Gastrocnemius medialis (tissue), 4 donors: Measurements from ENCODE around the gene AGBL1. TPM values are rescaled to one million over a fixed set of nuclear protein-coding genes. Genes with fewer than 3 reads are reported as not detected.
"Not testable (repeated sequence)": the region's sequence is repeated elsewhere in the genome, so short reads cannot be mapped to it uniquely, and the experiment has no call there.

Source experiments
- ATAC-seq, 2 donors: fragments of 150-250 bp; one replicate each; pipeline ENCODE4 v1.9.1; 2016
- DNase-seq, 2 donors: peaks; one replicate each; pipeline ENCODE4 v3.0.0-alpha.2; 2019
- H3K27ac ChIP-seq, 4 donors: fragments of 200-600 bp; sonication (generic); 1 replicate in 1 of 4; 2 replicates in 3 of 4; pipeline ENCODE4 v1.5.1; 2016 to 2018; ENCODE audit warnings: mild to moderate bottlenecking in 2 of 4, moderate library complexity in 1 of 4
- H3K27me3 ChIP-seq, 3 donors: fragments of 200-600 bp; sonication (generic) in 2 of 3; 1 replicate in 1 of 3; 2 replicates in 2 of 3; pipeline versions ENCODE4 v1.5.1 to v1.6.0; 2016 to 2019; ENCODE audit warnings: mild to moderate bottlenecking in 1 of 3, moderate library complexity in 1 of 3
- H3K36me3 ChIP-seq, 2 donors: fragments of 200-600 bp; sonication (generic) in 1 of 2; one replicate each; pipeline ENCODE4 v1.5.1; 2017 to 2018
- H3K4me1 ChIP-seq, 2 donors: fragments of 200-600 bp; sonication (generic) in 1 of 2; one replicate each; pipeline ENCODE4 v1.5.1; 2016 to 2017; ENCODE audit warnings: mild to moderate bottlenecking in 2 of 2
- H3K4me3 ChIP-seq, 4 donors: fragments of 200-600 bp; sonication (generic) in 3 of 4; 1 replicate in 1 of 4; 2 replicates in 3 of 4; pipeline ENCODE4 v1.5.1; 2016 to 2019; ENCODE audit warnings: mild to moderate bottlenecking in 2 of 4
- H3K9me3 ChIP-seq, 3 donors: fragments of 200-600 bp; sonication (generic) in 2 of 3; 1 replicate in 1 of 3; 2 replicates in 2 of 3; pipeline ENCODE4 v1.5.1; 2016 to 2019
- CTCF ChIP-seq, 5 experiments: fragments of 450-650 bp in 3 of 5; fragments of 200-600 bp in 2 of 5; sonication (generic) in 2 of 5; IDR thresholded peaks in 4 of 5; conservative IDR thresholded peaks in 1 of 5; 1 replicate in 4 of 5; 2 replicates in 1 of 5; pipeline ENCODE4 v1.5.1; 2016 to 2019; ENCODE audit warnings: antibody characterized with exemption in 5 of 5, mild to moderate bottlenecking in 3 of 5, moderate library complexity in 3 of 5
- POLR2A ChIP-seq, 2 donors: fragments of 450-650 bp; IDR thresholded peaks; one replicate each; pipeline ENCODE4 v1.6.1; 2017; ENCODE audit warnings: antibody characterized with exemption in 2 of 2, mild to moderate bottlenecking in 2 of 2, moderate library complexity in 2 of 2
- in situ Hi-C, 4 donors: fragments of 200-750 bp; cut with MboI; loops; one replicate each; pipeline versions ENCODE4 v1.15.0 to v1.8.0; 2017; ENCODE audit warnings: low sequenced_read_pairs in 4 of 4
- intact Hi-C: fragments of 100-400 bp; cut with DNase I; formaldehyde crosslinking; loops from one replicate; pipeline ENCODE4 v1.15.1; 2023; ENCODE audit warnings: low total_unique reads
- total RNA-seq, 4 donors: library from RNA; depleted of rRNA; stranded (reverse); fragments of >200 nt; gene quantifications; one replicate each; pipeline versions ENCODE4 v1.1.0 to v1.2.3, GENCODE V29; 2016

Gene AGBL1
- total RNA-seq, 4 donors from 2014 or later = 3.8 to 29.7 (median 15.9) TPM

GRCh38 chr15:86875067-86875466 lies 795.4 kb downstream of the AGBL1 start:
- ATAC-seq (no peak), DNase-seq (no peak)
- H3K4me1 ChIP-seq = peaks cover 15 to 25% of the 10 kb centered on the region in 2 donors
- H3K9me3 ChIP-seq = no peaks in the 10 kb centered on the region
- H3K27ac ChIP-seq = no peak overlapping the region
- TF ChIP-seq CTCF (IDR thresholded peaks at IDR 0.05 in 4 of 5, conservative IDR thresholded peaks at IDR 0.05 in 1 of 5) (no peak), POLR2A (IDR thresholded peaks at IDR 0.05) (no peak)
- no peaks in the 10 kb centered on the region for H3K27me3 ChIP-seq
- intact Hi-C loops = loop anchor here (5.0 kb wide), 1 partner anchor 73 kb away; no protein-coding TSS in a partner anchor
- in situ Hi-C loops = no loop called here
- no peaks in the 10 kb centered on the region for H3K36me3 ChIP-seq
- H3K4me3 ChIP-seq = no peak overlapping the region

GRCh38 chr15:86876387-86876944 lies 796.8 kb downstream of the AGBL1 start:
- intact Hi-C loops = loop anchor here (5.0 kb wide), 1 partner anchor 74 kb away; no protein-coding TSS in a partner anchor
- in situ Hi-C loops = no loop called here
- Histone ChIP-seq H3K27ac (no peak overlapping the region), H3K4me3 (no peak overlapping the region), H3K4me1 (peaks cover 15 to 25% of the 10 kb centered on the region in 2 donors), H3K9me3 (no peaks in the 10 kb centered on the region), H3K27me3 (no peaks in the 10 kb centered on the region), H3K36me3 (no peaks in the 10 kb centered on the region)
- ATAC-seq = no peak
- no peak for TF ChIP-seq POLR2A (IDR thresholded peaks at IDR 0.05)
- no peak for TF ChIP-seq CTCF (IDR thresholded peaks at IDR 0.05 in 4 of 5, conservative IDR thresholded peaks at IDR 0.05 in 1 of 5)
- DNase-seq = no peak

GRCh38 chr15:86877171-86877631 lies 797.5 kb downstream of the AGBL1 start:
- H3K27ac ChIP-seq = no peak overlapping the region
- no peaks in the 10 kb centered on the region for H3K27me3 ChIP-seq
- peak; percentile 15 to 34 for DNase-seq
- H3K4me1 ChIP-seq = peaks cover 15 to 25% of the 10 kb centered on the region in 2 donors
- ATAC-seq = peak; percentile 73 to 78
- H3K36me3 ChIP-seq = no peaks in the 10 kb centered on the region
- intact Hi-C loops = loop anchor here (1.0 to 5.0 kb wide), 2 partner anchors 75 to 253 kb away; no protein-coding TSS in a partner anchor
- in situ Hi-C loops = no loop called here
- no peak overlapping the region for H3K4me3 ChIP-seq
- TF ChIP-seq CTCF (IDR thresholded peaks at IDR 0.05 in 4 of 5, conservative IDR thresholded peaks at IDR 0.05 in 1 of 5) = peak; percentile 12 to 50 (median 37)
- TF ChIP-seq POLR2A (IDR thresholded peaks at IDR 0.05) = no peak
- H3K9me3 ChIP-seq = no peaks in the 10 kb centered on the region

GRCh38 chr15:86878844-86879243 lies 799.2 kb downstream of the AGBL1 start:
- Histone ChIP-seq H3K4me1 (peaks cover 15 to 25% of the 10 kb centered on the region in 2 donors), H3K27ac (peak overlapping the region in 1 of 4 donors; percentile 34)
- intact Hi-C loops = loop anchor here (1.0 to 5.0 kb wide), 2 partner anchors 25 to 77 kb away; no protein-coding TSS in a partner anchor
- ATAC-seq, H3K36me3 ChIP-seq, H3K4me3 ChIP-seq, H3K27me3 ChIP-seq, in situ Hi-C loops, H3K9me3 ChIP-seq, DNase-seq: not testable (repeated sequence)
